Thoracic aorta (tissue), 2 donors: ENCODE data around the gene SLC25A11. TPM values are rescaled to one million over a fixed set of nuclear protein-coding genes. Genes with fewer than 3 reads are reported as not detected.
A peak's percentile ranks its signal among the peaks of the same experiment; 100 is the strongest.

Experiments
- ATAC-seq: fragments of 150-250 bp; one replicate; pipeline ENCODE4 v1.8.0; 2017; ENCODE audit warnings: low read depth; ENCODE audit not compliant: insufficient number of reproducible peaks, low FRiP score
- DNase-seq: peaks from one replicate; pipeline ENCODE4 v3.0.0-alpha.2; 2020; ENCODE audit warnings: low spot score
- H3K27ac ChIP-seq, 2 donors: fragments of 200-600 bp; sonication (generic); 1 replicate in 1 of 2; 2 replicates in 1 of 2; pipeline ENCODE4 v1.5.1; 2016; ENCODE audit warnings: mild to moderate bottlenecking in 2 of 2, moderate library complexity in 2 of 2
- H3K27me3 ChIP-seq: fragments of 200-600 bp; sonication (generic); replicated peaks from 2 replicates; pipeline ENCODE4 v1.6.0; 2016; ENCODE audit warnings: mild to moderate bottlenecking; ENCODE audit not compliant: insufficient read depth
- H3K36me3 ChIP-seq: fragments of 200-600 bp; sonication (generic); one replicate; pipeline ENCODE4 v1.5.1; 2016
- H3K4me1 ChIP-seq, 2 donors: fragments of 200-600 bp; sonication (generic); 1 replicate in 1 of 2; 2 replicates in 1 of 2; pipeline versions ENCODE4 v1.5.1 to v1.6.0; 2016; ENCODE audit warnings: low read depth in 2 of 2, mild to moderate bottlenecking in 1 of 2; ENCODE audit not compliant: control insufficient read depth in 1 of 2
- H3K4me3 ChIP-seq: fragments of 200-600 bp; sonication (generic); 2 replicates; pipeline ENCODE4 v1.5.1; 2016; ENCODE audit warnings: mild to moderate bottlenecking
- H3K9me3 ChIP-seq: fragments of 200-600 bp; sonication (generic); 2 replicates; pipeline ENCODE4 v1.5.1; 2016
- CTCF ChIP-seq: fragments of 200-600 bp; sonication (generic); IDR thresholded peaks from one replicate; pipeline ENCODE4 v1.5.1; 2019; ENCODE audit warnings: antibody characterized with exemption
- total RNA-seq, 2 donors: library from RNA; depleted of rRNA; stranded (reverse); fragments of >200 nt; gene quantifications; one replicate each; pipeline versions ENCODE4 v1.1.0 to v1.2.3, GENCODE V29; 2016

SLC25A11 gene
- total RNA-seq, 2 donors from 2014 or later = 27.0 to 39.7 TPM

- Histone ChIP-seq H3K4me3 (peak overlapping the region; percentile 89), H3K36me3 (peaks cover 17% of the 10 kb centered on the region), H3K4me1 (peaks cover 13 to 33% of the 10 kb centered on the region in 2 donors), H3K9me3 (no peaks in the 10 kb centered on the region), H3K27me3 (no peaks in the 10 kb centered on the region), H3K27ac (no peak overlapping the region)
- no peak for TF ChIP-seq CTCF
- DNase-seq = no peak
- ATAC-seq = no peak
These were observed 25.6 kb upstream of the SLC25A11 start for GRCh38 chr17:4965311-4965986.

GRCh38 chr17:4960279-4960922, 20.6 kb upstream of the SLC25A11 start:
- no peak for TF ChIP-seq CTCF
- no peak for ATAC-seq

GRCh38 chr17:4959261-4959965, 19.6 kb upstream of the SLC25A11 start:
- TF ChIP-seq CTCF = no peak
- no peaks in the 10 kb centered on the region for H3K27me3 ChIP-seq
- H3K4me3 ChIP-seq = no peak overlapping the region
- no peaks in the 10 kb centered on the region for H3K4me1 ChIP-seq
- DNase-seq (no peak), ATAC-seq (no peak)
- H3K9me3 ChIP-seq = no peaks in the 10 kb centered on the region
- peaks cover 23% of the 10 kb centered on the region for H3K36me3 ChIP-seq
- H3K27ac ChIP-seq = no peak overlapping the region

More at GRCh38 chr17:4960279-4960922, 20.6 kb upstream of the SLC25A11 start:
- Histone ChIP-seq H3K4me1 (no peaks in the 10 kb centered on the region), H3K27me3 (no peaks in the 10 kb centered on the region), H3K9me3 (no peaks in the 10 kb centered on the region), H3K4me3 (no peak overlapping the region), H3K36me3 (peaks cover 23% of the 10 kb centered on the region), H3K27ac (no peak overlapping the region)
- DNase-seq = no peak

- Histone ChIP-seq H3K27me3 (no peaks in the 10 kb centered on the region), H3K4me1 (peaks cover 6 to 7% of the 10 kb centered on the region in 2 donors), H3K36me3 (peaks cover 23% of the 10 kb centered on the region), H3K9me3 (no peaks in the 10 kb centered on the region), H3K27ac (no peak overlapping the region), H3K4me3 (no peak overlapping the region)
- ATAC-seq (no peak), DNase-seq (no peak)
- no peak for TF ChIP-seq CTCF
These were observed 18.3 kb upstream of the SLC25A11 start for GRCh38 chr17:4958102-4958501.

- ATAC-seq (no peak), DNase-seq (no peak)
- no peaks in the 10 kb centered on the region for H3K9me3 ChIP-seq
- H3K4me3 ChIP-seq = no peak overlapping the region
- peaks cover 9 to 15% of the 10 kb centered on the region in 2 donors for H3K4me1 ChIP-seq
- no peak overlapping the region for H3K27ac ChIP-seq
- peaks cover 21% of the 10 kb centered on the region for H3K36me3 ChIP-seq
- no peak for TF ChIP-seq CTCF
- H3K27me3 ChIP-seq = no peaks in the 10 kb centered on the region
These were observed 16.7 kb upstream of the SLC25A11 start for GRCh38 chr17:4956493-4957061.
